Measurements from ENCODE around the gene LTB4R2.
"Not testable (repeated sequence)": the region's sequence is repeated elsewhere in the genome, so short reads cannot be mapped to it uniquely, and the experiment has no call there.

Gene LTB4R2

DNA sequence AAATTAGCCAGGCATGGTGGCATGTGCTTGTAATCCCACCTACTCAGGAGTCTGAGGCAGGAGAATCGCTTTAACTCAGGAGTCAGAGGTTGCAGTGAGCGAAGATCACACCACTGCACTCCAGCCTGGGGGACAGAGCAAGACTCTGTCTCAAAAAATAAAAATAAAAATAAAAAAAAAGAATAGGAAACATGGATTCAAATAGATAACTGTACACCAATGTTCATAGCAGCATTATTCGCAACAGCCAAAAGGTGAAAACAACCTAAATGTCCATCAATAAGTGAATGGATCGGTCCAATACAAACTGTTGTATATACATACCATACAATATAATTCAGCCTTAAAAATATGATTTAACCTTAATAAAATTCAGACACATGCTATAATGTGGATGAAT lies 32.9 kb downstream of the LTB4R2 start:
- Histone ChIP-seq H3K9ac (ENCODE audit: low read depth, low read length) (no peak overlapping the region), H3K4me1 (ENCODE audit: insufficient read depth, low read length) (no peaks in the 10 kb centered on the region; the same call in 1 of the 2 replicates), H3K9me3 (ENCODE audit: control insufficient read depth, insufficient read depth, low read length) (no peaks in the 10 kb centered on the region), H3K36me3 (ENCODE audit: insufficient read depth, low read length) (no peaks in the 10 kb centered on the region)

DNA sequence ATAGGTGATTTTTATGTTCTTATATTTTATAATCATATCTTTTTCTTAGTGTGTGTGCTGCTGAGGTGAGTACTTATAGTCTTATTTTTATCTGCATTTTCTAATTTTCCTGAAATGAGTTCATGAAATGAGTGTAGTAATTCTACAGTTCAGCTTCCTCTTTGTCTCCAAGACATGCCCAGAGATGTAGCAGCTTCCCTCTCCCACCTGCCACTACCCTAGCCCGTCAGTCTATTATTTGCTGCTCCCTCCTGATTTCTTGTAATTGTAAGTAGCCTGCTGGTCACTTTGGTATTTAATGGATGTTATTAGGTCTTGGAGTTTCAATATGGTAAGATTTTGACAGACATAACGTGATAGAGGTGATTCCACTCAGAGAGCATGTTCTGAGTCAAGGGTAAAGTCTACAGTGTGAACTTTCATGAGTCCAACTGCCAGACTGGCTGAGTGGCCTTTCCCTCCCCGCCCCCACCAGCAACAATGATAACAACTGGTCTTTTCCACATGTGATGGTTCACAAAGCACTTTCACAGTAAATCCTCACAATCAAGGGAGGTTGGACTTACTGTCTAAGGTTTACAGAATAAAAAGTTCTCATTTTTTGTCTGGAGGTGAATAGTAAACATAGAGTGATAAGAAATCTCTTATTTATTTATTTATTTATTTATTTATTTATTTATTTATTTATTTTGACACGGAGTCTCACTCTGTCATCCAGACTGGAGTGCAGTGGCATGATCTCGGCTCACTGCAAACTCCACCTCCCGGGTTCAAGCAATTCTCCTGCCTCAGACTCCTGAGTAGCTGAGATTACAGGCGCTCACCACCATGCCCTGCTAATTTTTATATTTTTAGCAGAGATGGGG lies 34.1 kb downstream of the LTB4R2 start:
- Histone ChIP-seq H3K4me1 (ENCODE audit: insufficient read depth, low read length) (no peaks in the 10 kb centered on the region; the same call in 1 of the 2 replicates), H3K9me3 (ENCODE audit: control insufficient read depth, insufficient read depth, low read length) (no peaks in the 10 kb centered on the region), H3K9ac (ENCODE audit: low read depth, low read length) (no peak overlapping the region), H3K36me3 (ENCODE audit: insufficient read depth, low read length) (no peaks in the 10 kb centered on the region)

DNA sequence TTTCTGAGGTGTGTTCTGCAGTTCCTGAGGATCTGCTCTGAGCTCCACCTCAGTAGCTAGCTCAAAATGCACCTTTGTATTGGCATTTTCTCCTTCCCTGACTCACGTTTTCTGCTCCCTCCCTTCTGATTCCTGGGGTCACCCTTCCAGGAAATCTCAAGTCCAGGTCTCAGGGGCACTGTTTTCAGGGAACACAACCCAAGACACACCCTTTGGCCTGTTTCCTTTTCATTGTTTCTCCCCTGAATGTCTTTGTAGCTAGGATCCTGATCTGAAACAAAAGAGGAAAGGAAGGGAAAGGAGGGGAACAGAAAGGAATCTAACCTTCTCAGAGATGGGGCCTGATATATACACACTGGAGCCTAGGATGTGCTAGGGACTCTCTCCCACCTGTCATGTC lies 37.2 kb downstream of the LTB4R2 start:
- no peaks in the 10 kb centered on the region for H3K4me1 ChIP-seq (ENCODE audit: insufficient read depth, low read length)
- H3K9me3 ChIP-seq (ENCODE audit: control insufficient read depth, insufficient read depth, low read length), result no peaks in the 10 kb centered on the region
- no peaks in the 10 kb centered on the region for H3K36me3 ChIP-seq (ENCODE audit: insufficient read depth, low read length)
- H3K9ac ChIP-seq (ENCODE audit: low read depth, low read length), result no peak overlapping the region

- Histone ChIP-seq H3K9me3 (ENCODE audit: control insufficient read depth, insufficient read depth, low read length) (no peaks in the 10 kb centered on the region), H3K36me3 (ENCODE audit: insufficient read depth, low read length) (no peaks in the 10 kb centered on the region), H3K4me1 (ENCODE audit: insufficient read depth, low read length) (no peaks in the 10 kb centered on the region), H3K9ac (ENCODE audit: low read depth, low read length) (no peak overlapping the region)
Measured at GRCh38 chr14:24348186-24348585, 38.2 kb downstream of the LTB4R2 start.

GRCh38 chr14:24349742-24350141 lies 39.8 kb downstream of the LTB4R2 start:
- no peak overlapping the region for H3K9ac ChIP-seq (ENCODE audit: low read depth, low read length)

GRCh38 chr14:24351517-24351916 lies 41.6 kb downstream of the LTB4R2 start:
- no peaks in the 10 kb centered on the region for H3K36me3 ChIP-seq (ENCODE audit: insufficient read depth, low read length)
- no peaks in the 10 kb centered on the region for H3K4me1 ChIP-seq (ENCODE audit: insufficient read depth, low read length)
- H3K9ac ChIP-seq (ENCODE audit: low read depth, low read length), result no peak overlapping the region
- H3K9me3 ChIP-seq (ENCODE audit: control insufficient read depth, insufficient read depth, low read length), result no peaks in the 10 kb centered on the region

More at GRCh38 chr14:24349742-24350141, 39.8 kb downstream of the LTB4R2 start:
- Histone ChIP-seq H3K4me1 (ENCODE audit: insufficient read depth, low read length) (no peaks in the 10 kb centered on the region), H3K9me3 (ENCODE audit: control insufficient read depth, insufficient read depth, low read length) (no peaks in the 10 kb centered on the region), H3K36me3 (ENCODE audit: insufficient read depth, low read length) (no peaks in the 10 kb centered on the region)

DNA sequence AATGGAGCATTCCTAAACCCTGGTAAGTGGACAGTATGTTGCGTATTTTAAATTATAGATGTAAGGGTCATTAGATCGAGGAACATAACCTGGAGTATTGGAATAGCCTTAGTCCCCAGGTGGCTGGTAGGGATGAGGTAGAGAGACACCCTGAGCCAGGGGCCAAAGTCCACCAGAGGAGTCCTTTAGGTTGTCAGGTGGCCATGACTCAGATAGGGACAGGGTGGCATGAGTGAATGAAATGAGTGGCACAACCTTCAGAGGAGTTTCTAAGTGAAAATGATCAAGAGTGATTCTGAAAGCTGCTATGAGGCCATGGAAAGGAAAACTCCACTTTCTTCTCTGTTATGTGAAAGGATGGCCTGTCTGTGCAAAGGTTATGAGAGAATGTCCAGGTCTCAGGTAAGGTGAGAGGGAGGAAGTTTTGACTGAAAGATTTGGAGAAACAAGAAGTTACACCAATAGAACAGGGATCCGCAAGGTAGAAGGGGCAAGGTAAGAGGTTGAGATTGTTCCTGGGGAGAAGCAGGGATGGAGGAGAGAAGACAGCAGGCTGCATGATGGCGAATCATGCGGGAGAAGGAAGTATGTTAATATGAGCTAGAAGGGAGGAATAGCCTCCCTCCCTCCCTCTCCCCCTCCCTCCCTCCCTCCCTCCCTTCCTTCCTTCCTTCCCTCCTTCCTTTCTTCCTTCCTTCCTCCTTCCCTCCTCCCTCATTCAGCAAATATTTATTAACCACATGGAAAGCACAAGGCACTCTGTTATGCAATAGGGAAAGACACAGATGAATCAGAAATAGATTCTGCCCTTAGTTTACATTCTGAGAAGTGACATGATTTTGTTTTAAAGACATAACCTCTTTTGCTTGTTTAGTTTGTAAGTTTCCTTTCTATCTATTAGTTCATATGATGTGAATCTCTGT lies 43.9 kb downstream of the LTB4R2 start:
- Histone ChIP-seq H3K4me1 (ENCODE audit: insufficient read depth, low read length) (no peaks in the 10 kb centered on the region), H3K36me3 (ENCODE audit: insufficient read depth, low read length) (no peaks in the 10 kb centered on the region), H3K9ac (ENCODE audit: low read depth, low read length) (no peak overlapping the region), H3K9me3 (ENCODE audit: control insufficient read depth, insufficient read depth, low read length) (no peaks in the 10 kb centered on the region)

DNA sequence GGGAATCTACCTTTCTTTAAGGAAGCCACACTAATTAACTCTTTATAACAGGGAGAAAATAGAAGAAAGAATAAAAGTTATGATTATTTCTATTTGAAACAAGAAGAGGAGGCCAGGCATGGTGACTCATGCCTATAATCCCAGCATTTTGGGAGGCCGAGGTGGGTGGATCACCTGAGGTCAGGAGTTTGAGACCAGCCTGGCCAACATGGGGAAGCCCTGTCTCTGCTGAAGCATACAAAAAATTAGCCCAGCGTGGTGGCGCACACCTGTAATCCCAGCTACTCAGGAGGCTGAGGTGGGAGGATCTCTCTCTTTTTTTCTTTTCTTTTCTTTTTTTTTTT lies 44.5 kb downstream of the LTB4R2 start:
- H3K4me1 ChIP-seq (ENCODE audit: insufficient read depth, low read length); H3K36me3 ChIP-seq (ENCODE audit: insufficient read depth, low read length); H3K9me3 ChIP-seq (ENCODE audit: control insufficient read depth, insufficient read depth, low read length); H3K9ac ChIP-seq (ENCODE audit: low read depth, low read length): not testable (repeated sequence)

GRCh38 chr14:24355009-24355408 lies 45.1 kb downstream of the LTB4R2 start:
- no peaks in the 10 kb centered on the region for H3K4me1 ChIP-seq (ENCODE audit: insufficient read depth, low read length)
- H3K36me3 ChIP-seq (ENCODE audit: insufficient read depth, low read length), result no peaks in the 10 kb centered on the region
- no peak overlapping the region for H3K9ac ChIP-seq (ENCODE audit: low read depth, low read length)
- H3K9me3 ChIP-seq (ENCODE audit: control insufficient read depth, insufficient read depth, low read length), result no peaks in the 10 kb centered on the region

DNA sequence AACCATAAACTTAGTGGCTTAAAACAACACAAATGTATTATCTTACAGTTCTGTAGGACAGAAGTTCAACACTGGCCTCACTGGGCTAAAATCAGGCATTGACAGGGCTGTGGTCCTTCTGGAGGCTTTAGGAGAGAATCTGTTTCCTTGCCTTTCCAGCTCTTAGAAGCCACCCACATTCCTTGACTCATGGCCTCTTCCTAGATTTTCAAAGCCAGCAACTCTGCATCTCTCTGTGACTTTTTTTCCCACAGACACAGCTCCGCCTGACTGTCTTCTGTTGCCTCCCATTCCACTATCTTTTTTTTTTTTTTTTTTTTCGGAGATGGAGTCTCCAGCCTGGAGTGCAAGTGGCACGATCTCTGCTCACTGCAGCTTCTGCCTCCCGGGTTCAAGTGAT lies 46.3 kb downstream of the LTB4R2 start:
- Histone ChIP-seq H3K4me1 (ENCODE audit: insufficient read depth, low read length) (no peaks in the 10 kb centered on the region), H3K9me3 (ENCODE audit: control insufficient read depth, insufficient read depth, low read length) (no peaks in the 10 kb centered on the region), H3K9ac (ENCODE audit: low read depth, low read length) (no peak overlapping the region), H3K36me3 (ENCODE audit: insufficient read depth, low read length) (no peaks in the 10 kb centered on the region)

DNA sequence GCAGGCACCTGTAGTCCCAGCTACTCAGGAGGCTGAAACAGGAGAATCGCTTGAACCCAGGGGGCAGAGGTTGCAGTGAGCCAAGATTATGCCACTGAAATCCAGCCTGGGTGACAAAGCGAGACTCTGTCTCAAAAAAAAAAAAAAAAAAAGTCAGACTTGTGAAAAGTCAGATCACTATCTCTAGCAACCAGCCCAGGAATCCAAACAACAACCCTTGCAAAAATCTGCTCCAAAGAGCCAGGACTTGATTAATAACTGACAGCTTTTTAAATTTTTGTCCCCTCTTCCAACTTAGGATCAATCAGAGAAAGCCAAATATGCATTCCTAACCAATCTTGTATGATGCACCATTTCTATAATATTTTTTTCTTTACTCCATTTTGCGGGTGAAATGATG lies 50.3 kb downstream of the LTB4R2 start:
- no peak overlapping the region for H3K9ac ChIP-seq (ENCODE audit: low read depth, low read length)
- H3K9me3 ChIP-seq (ENCODE audit: control insufficient read depth, insufficient read depth, low read length), result no peaks in the 10 kb centered on the region
- H3K36me3 ChIP-seq (ENCODE audit: insufficient read depth, low read length), result no peaks in the 10 kb centered on the region

DNA sequence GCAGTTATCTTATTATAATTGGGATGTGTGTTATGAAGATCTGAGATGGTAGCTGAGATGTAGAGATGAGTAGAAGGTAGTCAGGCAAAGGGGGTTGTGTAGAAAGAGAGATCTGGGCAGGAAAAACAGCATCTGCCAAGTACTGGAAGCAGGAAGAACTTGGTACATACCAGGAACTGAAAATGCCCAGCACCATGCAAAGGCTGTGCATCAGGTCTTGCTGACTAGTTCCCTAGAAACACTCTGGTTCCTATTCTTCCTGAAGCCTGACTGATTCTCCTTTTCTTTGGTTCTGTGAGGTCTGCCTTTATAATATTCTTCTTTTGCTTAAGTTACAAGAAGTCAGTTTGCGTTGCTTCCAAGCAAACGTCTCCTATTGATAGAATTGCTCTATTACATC lies 51.4 kb downstream of the LTB4R2 start:
- Histone ChIP-seq H3K36me3 (ENCODE audit: insufficient read depth, low read length) (no peaks in the 10 kb centered on the region), H3K9ac (ENCODE audit: low read depth, low read length) (no peak overlapping the region), H3K4me1 (ENCODE audit: insufficient read depth, low read length) (no peaks in the 10 kb centered on the region), H3K9me3 (ENCODE audit: control insufficient read depth, insufficient read depth, low read length) (no peaks in the 10 kb centered on the region)

More for the DNA sequence above, 50.3 kb downstream of the LTB4R2 start:
- H3K4me1 ChIP-seq (ENCODE audit: insufficient read depth, low read length), result no peaks in the 10 kb centered on the region

Data from ES-I3 (cell line).